Measurements from ENCODE around the gene PPP1R9B.

The PPP1R9B gene, protein sequence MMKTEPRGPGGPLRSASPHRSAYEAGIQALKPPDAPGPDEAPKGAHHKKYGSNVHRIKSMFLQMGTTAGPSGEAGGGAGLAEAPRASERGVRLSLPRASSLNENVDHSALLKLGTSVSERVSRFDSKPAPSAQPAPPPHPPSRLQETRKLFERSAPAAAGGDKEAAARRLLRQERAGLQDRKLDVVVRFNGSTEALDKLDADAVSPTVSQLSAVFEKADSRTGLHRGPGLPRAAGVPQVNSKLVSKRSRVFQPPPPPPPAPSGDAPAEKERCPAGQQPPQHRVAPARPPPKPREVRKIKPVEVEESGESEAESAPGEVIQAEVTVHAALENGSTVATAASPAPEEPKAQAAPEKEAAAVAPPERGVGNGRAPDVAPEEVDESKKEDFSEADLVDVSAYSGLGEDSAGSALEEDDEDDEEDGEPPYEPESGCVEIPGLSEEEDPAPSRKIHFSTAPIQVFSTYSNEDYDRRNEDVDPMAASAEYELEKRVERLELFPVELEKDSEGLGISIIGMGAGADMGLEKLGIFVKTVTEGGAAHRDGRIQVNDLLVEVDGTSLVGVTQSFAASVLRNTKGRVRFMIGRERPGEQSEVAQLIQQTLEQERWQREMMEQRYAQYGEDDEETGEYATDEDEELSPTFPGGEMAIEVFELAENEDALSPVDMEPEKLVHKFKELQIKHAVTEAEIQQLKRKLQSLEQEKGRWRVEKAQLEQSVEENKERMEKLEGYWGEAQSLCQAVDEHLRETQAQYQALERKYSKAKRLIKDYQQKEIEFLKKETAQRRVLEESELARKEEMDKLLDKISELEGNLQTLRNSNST

DNA sequence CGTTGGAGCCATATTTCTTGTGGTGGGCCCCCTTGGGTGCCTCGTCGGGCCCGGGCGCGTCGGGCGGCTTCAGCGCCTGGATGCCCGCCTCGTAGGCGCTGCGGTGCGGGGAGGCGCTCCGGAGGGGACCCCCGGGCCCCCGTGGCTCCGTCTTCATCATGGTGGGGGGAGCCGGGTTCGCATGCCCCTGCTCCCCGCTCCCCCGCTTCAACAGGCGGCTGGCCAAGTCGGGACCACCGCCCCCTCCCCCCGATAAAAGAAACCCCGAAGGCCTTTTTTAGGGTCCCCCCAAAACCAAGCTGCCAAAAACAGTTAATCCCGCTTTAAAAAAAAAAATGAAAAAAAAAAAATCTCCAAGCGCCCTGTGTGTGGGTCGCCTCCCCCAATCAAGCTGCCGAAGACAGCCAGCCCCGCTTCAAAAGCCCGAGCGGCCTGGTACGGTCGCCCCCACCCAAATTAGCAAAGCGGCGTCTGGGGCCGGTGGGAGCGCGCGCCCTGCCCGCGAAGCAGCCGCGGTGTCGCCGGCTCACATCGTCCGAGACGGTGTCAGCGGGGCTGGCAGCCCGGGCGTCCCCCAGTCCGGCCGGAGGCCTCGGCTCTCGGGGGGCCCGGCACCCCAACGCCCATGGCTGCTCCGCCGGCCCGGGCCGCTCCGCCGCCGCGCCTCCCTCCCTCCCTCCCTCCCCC, at the start of gene PPP1R9B:
Gene PPP1R9B (minus strand): TSS at position 324 of the 687 bp plus-strand sequence. CDS start 164 bp downstream, at position 160.
- H3K27ac ChIP-seq: peak within 1 kb of the TSS; percentile 81
- TF ChIP-seq, protein P1, sequence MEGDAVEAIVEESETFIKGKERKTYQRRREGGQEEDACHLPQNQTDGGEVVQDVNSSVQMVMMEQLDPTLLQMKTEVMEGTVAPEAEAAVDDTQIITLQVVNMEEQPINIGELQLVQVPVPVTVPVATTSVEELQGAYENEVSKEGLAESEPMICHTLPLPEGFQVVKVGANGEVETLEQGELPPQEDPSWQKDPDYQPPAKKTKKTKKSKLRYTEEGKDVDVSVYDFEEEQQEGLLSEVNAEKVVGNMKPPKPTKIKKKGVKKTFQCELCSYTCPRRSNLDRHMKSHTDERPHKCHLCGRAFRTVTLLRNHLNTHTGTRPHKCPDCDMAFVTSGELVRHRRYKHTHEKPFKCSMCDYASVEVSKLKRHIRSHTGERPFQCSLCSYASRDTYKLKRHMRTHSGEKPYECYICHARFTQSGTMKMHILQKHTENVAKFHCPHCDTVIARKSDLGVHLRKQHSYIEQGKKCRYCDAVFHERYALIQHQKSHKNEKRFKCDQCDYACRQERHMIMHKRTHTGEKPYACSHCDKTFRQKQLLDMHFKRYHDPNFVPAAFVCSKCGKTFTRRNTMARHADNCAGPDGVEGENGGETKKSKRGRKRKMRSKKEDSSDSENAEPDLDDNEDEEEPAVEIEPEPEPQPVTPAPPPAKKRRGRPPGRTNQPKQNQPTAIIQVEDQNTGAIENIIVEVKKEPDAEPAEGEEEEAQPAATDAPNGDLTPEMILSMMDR (conservative IDR thresholded peaks at IDR 0.05): no peak
- TF ChIP-seq ZFX (IDR thresholded peaks at IDR 0.05): no peak

DNA sequence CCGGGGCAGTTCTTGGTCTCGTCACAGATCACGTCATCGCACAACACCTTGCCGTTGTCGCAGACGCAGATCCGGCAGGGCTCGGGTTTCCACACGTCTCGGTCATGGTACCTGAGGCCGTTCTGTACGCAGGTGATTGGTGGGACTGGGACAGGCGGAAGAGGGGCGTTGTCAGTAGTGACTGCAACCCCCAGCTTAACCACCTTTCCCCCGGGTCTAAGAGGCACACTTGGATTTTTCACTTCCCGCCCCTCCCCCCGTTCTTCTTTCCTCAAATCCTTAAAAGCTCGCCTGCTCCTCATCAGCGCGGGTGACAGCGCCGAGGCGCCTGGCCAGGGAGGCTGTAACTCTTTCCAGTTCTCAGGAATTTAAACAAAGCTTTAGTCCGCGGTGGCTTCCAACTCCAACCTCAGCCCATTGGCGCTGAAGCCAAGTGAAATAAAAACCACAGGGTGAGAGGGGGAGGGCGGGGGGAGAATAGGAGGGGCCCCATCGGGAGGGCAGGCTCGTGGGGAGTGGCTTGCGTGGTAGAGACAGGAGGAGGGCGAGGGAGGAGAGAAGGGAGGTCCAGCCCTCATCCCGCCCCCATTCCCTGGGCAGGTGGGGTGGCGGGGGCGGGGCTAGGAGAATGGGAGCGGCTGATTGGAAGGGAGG, 49.5 kb upstream of the PPP1R9B start:
- peak overlapping the region; percentile 62 for H3K27ac ChIP-seq
- TF ChIP-seq, protein P1 (conservative IDR thresholded peaks at IDR 0.05): 0 out of 2 replicates have a peak, but pooled peaks have one; percentile 31
- no peak for TF ChIP-seq ZFX (IDR thresholded peaks at IDR 0.05)

DNA sequence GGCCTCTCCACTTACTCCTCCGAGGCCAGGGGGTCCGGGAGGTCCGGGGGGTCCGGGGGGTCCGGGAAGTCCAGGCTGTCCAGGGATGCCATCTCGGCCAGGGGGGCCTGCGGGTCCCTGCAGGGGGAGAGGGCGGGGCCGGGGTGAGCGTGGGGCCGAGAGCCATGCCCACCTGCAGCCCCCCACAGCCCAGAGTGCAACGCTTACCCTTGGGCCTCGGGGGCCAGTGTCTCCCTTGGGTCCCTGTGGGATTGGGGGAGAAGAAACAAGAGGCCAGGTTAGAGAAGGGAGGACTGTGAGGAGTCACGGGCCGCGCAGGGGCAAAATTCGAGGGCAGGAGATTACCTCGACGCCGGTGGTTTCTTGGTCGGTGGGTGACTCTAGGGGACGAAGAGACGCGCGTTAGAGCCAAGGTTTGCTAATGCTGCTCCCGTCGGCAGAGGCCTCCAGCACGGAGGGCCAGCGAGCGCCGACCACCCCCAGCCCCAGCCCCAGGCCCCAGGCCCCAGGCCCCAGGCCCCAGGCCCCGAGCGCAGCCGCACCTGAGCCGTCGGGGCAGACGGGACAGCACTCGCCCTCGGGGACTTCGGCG, 48.8 kb upstream of the PPP1R9B start:
- no peak for TF ChIP-seq ZFX (IDR thresholded peaks at IDR 0.05)
- TF ChIP-seq, protein P1 (conservative IDR thresholded peaks at IDR 0.05): no peak
- peak overlapping the region; percentile 62 for H3K27ac ChIP-seq

DNA sequence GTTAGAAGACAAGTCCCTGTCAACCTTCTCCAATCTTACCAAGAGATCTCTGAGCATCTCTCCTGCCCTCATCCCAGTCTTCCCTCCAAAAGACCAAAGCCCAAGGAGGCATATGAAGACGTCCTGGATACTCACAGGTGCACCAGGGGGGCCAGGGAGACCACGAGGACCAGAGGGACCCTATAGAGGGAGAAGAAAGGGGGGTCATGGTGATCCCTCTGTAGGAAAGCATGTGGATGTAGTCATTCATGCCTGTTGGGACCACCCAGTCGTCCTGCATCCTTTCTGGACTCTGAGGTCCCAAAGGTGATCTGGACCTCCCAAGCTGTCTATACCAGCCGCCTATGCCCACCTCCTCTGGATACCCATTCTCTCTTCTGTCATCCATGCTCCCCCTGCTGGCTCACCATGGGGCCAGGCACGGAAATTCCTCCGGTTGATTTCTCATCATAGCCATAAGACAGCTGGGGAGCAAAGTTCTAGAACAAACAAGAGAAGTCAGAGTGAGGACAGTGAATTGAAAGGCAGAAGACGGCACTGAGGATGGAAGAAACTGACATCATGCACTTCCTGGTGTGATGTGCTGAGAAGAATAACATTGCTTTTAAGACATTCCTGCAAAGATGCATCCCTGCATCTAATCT, 47.7 kb upstream of the PPP1R9B start:
- TF ChIP-seq ZFX (IDR thresholded peaks at IDR 0.05): no peak
- TF ChIP-seq, protein P1 (conservative IDR thresholded peaks at IDR 0.05): peak; percentile 78
- H3K27ac ChIP-seq: no peak overlapping the region

DNA sequence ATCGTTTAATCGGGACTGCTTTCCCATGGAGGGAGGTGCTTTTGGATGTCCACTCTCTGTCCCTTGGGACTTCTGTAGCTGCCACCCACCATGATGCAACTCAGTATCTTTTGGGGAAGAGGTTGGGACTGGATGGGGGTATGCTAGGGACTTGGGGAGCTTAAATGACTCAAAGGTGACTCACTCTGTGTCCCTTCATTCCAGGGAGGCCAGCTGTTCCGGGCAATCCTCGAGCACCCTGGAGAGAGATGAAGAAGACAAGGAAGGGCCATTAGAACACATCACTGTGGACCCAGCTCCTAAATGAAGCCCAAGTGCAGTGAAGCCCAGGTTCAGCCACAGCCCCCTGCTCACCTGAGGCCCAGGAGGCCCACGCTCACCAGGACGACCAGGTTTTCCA, 46.3 kb upstream of the PPP1R9B start:
- H3K27ac ChIP-seq: no peak overlapping the region
- no peak for TF ChIP-seq ZFX (IDR thresholded peaks at IDR 0.05)
- TF ChIP-seq, protein P1 (conservative IDR thresholded peaks at IDR 0.05): no peak

DNA sequence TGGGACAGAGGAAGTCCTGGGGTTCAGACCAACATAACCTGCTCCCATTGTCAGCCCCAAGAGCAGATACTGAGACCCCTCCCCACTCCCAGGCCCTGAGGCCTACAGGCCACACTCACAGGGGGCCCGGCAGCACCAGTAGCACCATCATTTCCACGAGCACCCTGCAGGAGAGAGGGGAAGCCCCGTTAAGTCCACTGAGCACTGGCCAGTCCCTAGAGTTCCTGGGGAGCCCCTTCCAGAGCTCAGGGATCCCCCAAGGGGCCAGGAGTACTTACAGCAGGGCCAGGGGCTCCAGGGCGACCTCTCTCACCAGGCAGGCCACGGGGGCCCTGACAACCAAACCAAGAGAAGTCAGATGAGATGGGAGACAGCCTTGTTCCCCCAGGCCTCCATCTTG, 45.6 kb upstream of the PPP1R9B start:
- TF ChIP-seq, protein P1 (conservative IDR thresholded peaks at IDR 0.05): no peak
- no peak for TF ChIP-seq ZFX (IDR thresholded peaks at IDR 0.05)
- no peak overlapping the region for H3K27ac ChIP-seq

Measured in C4-2B (cell line).